ENCODE data around the gene ARAF.

The ARAF gene

DNA sequence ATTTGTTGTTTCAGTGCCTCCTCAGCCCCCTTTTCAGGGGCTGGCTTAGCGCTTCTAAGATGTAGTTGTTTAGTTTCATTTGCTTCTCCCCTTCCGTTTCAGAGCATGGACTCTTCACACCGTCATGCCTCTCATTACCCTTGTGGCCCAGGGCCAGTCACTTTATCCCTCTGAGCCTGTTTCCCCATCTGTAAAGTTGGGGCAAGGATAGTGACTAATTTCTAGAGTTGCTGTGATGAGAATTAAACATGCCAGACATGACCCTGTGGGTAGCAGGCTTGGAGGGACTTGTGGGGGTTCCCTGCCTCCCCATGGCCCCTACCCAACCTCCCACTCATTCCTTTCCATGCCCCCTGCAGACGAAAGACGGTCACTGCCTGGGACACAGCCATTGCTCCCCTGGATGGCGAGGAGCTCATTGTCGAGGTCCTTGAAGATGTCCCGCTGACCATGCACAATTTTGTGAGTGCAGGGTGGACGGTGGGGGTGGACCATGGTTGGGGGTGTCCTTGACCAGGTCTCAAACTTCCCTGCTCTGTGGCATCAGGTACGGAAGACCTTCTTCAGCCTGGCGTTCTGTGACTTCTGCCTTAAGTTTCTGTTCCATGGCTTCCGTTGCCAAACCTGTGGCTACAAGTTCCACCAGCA is 3.6 kb downstream of the ARAF start:
- no peak for DNase-seq (ENCODE audit: low spot score)

DNA sequence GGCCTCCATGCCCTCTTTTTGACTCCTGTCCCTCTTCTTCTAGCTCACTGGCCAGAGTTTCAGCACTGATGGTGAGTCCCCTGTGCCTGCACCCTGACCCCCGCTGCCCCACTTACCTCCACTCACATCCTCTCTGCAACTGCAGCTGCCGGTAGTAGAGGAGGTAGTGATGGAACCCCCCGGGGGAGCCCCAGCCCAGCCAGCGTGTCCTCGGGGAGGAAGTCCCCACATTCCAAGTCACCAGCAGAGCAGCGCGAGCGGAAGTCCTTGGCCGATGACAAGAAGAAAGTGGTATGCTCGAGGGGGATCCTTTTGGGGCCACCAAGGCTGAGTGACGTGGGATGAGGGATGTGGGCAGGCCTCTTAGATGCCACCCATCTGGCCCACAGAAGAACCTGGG is 5.8 kb downstream of the ARAF start:
- no peak for DNase-seq (ENCODE audit: low spot score)

DNA sequence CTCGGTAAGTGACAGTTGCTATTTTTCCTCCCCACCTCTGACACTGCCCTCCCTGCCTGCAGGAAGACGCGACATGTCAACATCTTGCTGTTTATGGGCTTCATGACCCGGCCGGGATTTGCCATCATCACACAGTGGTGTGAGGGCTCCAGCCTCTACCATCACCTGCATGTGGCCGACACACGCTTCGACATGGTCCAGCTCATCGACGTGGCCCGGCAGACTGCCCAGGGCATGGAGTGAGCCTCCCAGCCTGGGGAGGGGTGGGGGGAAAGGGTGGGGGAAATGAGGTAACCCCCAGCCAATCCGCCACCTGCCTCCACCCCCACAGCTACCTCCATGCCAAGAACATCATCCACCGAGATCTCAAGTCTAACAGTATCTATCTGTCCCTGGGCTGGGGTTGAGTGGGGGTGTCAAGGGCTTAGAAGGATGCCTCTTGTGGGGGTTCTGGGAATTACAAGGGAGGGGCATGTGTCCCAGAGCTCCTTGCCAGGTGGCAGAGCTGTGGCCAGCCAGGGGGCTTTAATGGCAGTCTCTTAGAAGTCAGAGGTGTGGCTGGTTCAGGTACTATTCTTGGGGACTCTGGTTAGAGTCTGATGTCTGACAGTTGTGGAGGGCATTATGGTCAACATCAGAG is 7.8 kb downstream of the ARAF start:
- DNase-seq (ENCODE audit: low spot score): no peak

DNA sequence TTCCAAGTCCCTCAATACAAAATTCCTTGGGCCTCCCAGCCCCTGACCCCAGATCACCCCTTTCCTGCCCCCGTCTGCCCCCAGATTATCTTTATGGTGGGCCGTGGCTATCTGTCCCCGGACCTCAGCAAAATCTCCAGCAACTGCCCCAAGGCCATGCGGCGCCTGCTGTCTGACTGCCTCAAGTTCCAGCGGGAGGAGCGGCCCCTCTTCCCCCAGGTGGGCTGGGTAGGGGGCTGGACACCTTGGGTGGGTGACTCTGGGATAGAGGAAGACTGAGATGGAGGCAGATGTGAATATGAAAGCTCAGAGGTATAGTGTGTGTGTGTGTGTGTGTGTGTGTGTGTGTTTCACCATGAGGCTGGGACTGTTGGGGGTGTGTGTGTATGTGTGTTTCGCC is 9.8 kb downstream of the ARAF start:
- no peak for DNase-seq (ENCODE audit: low spot score)

DNA sequence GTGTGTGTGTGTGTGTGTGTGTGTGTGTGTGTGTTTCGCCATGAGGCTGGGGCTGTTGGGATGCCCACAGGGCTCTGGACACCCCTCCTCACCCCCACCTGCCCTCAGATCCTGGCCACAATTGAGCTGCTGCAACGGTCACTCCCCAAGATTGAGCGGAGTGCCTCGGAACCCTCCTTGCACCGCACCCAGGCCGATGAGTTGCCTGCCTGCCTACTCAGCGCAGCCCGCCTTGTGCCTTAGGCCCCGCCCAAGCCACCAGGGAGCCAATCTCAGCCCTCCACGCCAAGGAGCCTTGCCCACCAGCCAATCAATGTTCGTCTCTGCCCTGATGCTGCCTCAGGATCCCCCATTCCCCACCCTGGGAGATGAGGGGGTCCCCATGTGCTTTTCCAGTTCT is 10.2 kb downstream of the ARAF start:
- no peak for DNase-seq (ENCODE audit: low spot score)

DNA sequence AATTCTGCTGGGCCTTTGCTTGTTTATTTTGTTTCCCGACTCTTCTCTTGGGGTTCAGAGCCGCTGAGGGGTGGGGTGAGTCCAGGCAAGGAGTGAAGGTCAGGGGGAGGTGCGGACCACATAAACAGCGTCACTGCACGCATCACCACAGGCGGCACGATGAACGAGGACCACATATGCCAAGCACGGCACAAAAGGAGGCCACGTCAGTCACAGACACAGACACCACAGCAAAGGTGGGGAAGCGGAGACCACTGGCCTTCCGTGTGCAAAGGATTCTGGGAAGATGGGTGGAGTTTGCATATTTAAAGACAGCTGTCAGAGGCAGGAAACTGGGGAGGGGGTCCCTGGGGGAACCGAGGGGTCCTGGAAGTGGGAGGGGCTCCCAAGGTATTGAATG is 10.9 kb downstream of the ARAF start:
- no peak for DNase-seq (ENCODE audit: low spot score)

DNA sequence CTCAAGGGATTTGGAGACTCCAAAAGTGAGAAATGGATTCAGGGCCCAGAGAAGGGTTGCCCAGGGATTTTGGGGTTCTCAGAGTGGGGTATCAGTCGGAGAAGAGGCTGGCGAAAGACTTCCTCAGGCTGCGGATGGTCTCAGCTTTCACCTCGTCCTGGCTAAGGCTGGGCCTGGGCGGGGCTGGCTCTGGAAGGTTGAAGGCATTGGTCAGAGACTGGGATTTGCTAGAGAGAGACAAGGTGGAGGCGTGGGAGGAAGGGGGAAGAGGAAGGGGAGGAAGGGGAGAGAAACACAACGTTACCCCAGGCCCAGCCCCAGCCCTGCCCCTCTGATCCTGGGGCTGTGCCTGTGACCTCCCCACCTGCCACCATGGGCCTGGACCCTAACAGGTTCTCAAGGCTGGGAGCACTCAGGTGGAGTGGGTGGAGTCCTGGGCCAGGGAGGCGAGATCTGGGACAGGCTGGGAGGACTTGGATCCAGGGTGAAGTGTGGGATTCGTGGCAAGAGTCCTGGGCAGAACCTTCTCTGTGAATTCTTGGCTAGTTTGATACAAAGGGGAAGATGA is 11.9 kb downstream of the ARAF start:
- no peak for DNase-seq (ENCODE audit: low spot score)

DNA sequence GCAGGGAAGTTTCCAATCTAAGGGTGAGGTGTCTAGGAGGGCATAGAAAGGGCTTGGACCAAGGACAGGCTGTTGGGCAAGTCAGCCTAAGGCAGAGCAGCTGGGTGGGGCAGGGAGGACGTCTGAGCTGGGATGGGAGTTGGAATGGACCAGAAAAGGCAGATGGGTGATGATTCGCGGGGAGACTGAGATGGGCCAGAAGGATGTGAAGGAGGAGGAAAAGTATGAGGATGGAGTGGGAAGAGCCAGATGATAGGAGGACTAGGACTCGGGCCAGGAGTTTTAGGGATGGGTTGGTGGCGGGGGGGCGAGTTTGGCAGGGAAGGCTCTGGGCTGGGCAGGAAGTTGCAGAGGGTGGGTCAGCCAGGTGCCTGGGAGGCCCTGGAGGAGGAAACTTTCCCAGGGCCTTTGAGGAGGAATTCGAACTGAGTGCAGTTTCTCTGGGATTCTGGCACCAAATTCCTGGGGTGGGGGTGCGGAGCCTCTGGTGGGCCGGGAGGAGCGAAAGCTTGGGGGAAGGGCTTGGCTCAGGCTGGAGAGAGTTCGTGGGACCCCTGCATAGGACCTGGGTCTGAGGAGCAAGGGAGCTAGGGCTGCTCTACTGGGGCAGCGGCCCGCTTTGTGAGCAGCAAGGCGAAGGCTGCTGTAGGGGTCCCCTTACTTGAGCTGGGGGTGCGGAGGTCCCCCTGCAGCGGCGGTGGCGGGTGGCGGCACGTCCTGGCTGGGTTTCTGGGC is 12.5 kb downstream of the ARAF start:
- no peak for DNase-seq (ENCODE audit: low spot score)

DNA sequence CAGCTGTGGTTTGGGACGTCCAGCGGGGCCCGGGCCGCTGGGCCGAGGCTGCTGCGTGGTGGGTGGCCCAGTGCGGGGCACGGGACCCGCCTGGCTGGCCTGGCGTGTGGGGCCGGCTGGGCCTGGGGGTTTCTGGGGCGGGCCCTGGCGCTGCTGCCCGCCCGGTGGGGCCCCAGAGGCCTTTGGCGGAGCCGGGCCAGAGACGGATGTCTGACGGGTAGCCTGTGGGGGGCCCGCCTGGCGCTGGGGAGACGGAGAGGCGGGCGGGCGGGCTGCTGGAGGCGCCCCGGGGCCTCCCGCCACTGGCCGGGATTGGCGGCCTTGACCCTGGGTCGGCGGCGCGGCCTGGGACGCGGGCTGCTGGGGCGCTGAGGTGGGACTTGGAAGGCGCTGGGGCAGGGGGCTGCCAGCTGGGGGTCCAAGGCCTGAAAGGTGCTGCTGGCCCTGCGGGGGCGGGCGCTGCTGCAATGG is 13.1 kb downstream of the ARAF start:
- DNase-seq (ENCODE audit: low spot score): no peak

DNA sequence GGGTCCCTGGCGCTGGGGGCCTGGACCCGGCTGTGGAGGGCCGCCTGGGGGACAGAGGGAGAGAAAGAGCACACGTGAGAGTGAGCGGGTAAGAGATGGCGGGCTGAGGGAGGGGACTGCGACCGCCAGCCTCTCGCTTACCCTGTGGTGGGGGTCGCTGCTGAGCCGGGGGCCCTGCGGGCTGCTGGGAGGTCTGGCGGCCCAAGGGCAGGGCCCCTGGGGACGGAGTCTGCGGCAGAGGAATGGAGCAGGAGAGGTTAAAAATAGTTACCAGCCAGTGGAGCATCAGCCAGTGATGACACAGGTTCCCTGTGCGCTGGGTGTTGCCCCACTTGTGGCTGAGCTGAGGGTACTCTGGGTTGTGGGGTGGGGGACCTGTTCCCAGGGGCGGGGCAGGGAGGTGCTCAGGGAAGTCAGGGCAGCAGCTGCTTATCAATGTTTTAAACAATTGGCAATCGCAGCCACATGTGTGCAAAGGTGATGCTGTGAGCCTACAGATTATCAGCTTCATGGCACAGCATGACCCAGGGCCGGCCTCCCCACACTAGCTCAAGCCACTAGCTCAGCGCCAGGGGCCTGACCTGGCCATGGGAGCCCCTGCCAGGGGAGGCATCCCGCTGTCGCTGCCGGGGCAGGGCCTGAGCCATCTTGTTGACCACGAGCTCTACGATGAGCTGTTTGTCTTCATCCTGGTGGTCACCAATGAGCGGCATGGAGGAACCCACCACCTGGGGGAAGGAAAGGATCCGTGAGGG is 13.7 kb downstream of the ARAF start:
- DNase-seq (ENCODE audit: low spot score): no peak

DNA sequence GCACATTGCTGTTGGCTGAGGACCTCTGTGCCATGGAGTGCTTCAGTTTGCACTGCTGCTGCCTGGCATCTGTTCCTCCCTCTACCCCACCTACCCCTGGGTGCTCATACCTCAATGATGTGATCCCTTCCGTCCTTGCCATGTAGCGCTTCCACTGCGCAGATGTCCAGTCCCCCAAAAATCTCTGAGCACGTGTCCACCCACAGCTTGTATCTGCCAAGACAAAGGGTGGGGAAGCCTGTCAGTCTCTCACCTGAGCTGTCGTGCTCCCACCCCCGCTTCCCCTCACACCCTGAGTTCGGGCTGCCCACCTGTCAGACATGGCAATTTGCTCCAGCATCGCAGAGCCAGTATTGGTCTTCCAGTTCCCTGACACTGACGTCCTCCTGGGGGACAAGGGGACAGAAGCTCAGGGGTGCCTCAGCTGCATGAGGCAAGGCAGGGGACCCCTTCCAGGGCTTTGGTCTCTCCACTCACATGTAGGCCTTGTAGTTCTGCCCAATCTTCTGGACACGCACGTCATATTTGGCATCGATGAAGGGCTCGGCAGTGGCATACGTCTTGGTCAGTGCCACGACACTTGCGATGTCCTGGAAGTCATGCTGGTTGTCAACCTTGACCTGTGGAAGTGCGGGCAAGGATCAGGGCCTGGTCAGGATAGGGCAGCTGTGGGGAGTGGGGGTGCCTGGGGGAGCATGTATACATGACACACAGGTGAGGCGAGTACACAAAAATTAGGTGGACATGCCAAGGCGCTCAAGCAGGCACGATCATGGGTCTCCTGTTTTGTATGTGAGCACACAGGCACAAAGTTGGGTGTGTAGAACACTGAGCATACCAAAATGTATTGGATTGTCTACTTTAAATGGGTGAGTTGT is 15.3 kb downstream of the ARAF start:
- no peak for DNase-seq (ENCODE audit: low spot score)

DNA sequence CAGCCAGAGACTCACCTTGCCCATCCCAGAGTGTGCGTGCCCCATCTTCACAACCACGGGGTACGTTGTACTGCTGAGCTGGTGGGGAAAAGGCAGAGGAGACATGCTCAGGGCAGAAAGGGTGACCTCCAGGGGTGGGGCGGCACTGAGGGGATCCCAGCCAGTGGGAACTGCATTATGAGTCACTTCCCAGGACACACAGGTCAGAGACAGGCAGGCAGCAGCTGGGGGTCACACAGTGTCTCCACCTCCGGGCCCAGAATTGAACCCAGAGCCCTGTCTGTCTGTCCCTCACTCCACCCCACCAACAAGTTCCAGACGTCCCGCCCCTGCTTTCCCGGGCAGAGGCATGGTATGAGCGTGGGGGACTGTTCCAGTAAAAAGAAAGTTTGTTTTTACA is 16.4 kb downstream of the ARAF start:
- no peak for DNase-seq (ENCODE audit: low spot score)

DNA sequence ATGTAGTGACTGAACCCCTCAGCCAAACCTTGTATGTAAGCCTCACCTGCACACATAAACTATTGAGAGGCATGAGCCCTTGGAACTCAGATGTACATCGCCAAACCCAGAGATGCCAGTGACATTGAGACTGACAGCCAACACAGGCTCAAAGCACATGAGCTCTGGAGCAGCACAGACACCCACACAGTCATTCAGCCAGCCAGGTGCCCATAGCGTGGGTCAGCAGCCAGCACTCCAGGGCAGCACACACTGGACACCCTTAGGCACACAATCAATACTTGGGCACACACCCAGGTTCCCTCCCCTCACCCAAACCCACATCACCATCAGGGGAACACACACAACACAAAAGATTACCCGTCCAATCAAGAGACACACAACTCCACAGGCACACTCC is 16.9 kb downstream of the ARAF start:
- DNase-seq (ENCODE audit: low spot score): no peak

DNA sequence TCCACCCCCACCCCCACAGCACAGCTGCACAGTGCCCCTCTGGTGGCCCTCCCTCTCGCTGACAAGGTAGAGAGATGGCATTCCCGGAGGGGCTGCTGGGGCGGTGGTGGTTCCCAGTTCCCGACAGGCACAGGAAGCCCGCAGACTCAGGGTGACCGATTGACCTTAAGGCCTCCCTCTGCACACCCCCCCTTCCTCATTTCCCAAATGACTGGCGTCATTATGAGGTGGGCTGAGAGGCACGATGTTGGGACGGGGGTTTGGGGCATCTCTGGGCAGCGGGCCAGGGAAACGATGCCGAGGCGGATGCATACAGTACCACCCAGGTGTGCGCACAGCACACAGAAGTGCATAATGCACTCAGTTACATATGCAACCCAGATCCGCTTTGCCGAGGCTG is 17.7 kb downstream of the ARAF start:
- DNase-seq (ENCODE audit: low spot score): no peak

DNA sequence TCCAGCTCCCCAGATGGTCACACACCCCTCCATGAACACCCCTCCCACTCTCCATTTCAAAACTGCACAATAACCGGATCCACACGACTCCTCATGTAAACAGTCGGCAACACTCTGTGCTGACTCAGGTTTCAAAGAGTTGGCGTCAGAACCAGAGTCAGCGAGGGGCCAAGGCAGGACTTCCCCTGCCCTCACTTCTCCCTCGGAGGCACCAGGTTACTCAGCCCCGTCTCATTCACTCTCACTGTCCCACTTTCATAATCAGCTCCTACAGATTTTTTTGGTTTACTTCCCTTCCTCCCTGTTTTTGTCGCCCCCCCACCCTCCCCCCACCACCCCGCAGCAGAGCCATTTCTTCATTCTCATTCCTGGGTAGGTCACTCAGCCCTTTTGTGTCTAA is 18.5 kb downstream of the ARAF start:
- no peak for DNase-seq (ENCODE audit: low spot score)

DNA sequence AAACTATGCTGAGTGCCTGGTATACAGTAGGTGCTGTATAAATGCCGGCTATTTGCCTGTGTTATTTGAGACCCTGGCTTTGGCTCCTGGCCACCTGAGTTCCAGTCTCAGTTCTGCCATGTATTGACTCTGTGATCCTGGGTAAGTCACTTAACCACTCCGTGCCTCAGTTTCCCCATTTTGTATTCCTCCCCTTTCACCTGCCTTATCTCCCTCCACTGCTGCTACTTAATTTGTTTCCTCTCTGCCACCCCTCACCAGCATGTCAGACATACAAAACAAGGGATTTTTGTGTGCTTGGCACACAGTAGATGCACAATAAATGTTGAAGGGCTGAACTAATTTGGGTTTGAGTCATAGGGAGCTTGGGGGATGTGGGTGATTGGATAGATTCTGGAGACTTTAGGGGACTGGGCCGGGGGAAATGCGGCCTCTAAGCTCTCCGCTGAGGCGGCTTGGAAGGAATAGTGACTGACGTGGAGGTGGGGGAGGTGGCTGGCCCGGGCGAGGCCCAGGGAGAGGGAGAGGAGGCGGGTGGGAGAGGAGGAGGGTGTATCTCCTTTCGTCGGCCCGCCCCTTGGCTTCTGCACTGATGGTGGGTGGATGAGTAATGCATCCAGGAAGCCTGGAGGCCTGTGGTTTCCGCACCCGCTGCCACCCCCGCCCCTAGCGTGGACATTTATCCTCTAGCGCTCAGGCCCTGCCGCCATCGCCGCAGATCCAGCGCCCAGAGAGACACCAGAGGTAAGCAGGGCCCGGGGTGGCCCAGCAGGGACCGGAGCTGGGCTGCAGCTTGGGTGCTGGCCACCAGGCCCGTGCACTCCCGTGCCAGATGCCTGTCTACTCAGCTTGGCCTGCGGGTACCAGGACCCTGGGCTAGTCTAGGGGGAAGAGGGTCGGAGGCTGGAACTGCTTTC is 21.0 kb downstream of the ARAF start, which contains the start of gene TIMP1:
TIMP1 (plus strand) TSS at position 706 of the 917 bp plus-strand sequence. CDS start 980 bp downstream, outside the sequence.
- no peak for DNase-seq (ENCODE audit: low spot score)

DNA sequence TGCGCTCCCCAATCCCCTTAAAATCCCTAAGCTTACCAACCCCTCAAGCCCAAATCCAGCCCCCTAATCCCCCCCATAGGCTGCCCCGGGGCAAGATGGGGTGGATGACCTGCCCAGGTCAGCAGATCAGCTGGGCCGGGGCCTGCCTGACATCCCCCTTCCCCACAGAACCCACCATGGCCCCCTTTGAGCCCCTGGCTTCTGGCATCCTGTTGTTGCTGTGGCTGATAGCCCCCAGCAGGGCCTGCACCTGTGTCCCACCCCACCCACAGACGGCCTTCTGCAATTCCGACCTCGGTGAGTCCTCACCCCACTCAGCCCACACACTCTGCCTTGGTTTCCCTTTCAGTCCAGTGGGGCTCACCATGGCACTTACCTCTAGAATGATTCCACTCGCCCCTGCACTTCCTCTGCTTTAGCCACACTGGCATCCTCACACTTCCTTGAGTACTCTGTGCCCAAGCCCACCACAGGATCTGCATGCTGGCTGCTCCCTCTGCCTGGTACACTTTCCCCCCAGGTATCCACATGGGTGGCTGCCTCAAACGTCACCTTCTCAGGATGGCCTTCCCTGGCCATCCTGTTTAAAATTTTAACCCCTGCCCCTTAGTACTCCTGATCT is 22.3 kb downstream of the ARAF start:
- no peak for DNase-seq (ENCODE audit: low spot score)

DNA sequence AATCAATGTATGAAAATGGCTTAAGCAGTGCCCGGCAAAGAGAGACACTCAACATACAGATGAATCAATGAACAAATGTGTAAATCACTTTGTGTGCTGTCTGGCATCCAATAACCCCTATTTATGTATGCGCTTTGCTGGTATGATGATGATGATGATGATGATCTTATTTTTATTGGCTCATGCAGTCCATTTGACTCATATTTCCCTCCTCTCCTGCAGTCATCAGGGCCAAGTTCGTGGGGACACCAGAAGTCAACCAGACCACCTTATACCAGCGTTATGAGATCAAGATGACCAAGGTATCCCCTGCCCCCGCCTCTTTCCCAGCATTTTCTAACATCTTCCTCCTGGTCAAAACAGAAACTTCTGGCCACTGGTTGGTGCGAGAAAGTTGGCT is 23.7 kb downstream of the ARAF start:
- DNase-seq (ENCODE audit: low spot score): no peak

DNA sequence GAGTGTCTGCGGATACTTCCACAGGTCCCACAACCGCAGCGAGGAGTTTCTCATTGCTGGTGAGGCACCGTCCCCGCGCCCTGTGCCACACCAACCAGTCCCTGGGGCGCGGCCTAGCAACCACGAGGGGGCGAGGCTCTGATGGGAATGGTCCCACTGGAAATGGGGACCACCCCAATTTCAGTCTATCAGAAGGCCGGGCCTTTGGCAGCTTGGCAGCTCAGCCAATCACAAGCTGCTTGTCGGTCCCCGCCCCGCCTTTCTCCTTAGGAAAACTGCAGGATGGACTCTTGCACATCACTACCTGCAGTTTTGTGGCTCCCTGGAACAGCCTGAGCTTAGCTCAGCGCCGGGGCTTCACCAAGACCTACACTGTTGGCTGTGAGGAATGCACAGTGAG is 24.3 kb downstream of the ARAF start:
- no peak for DNase-seq (ENCODE audit: low spot score)

All from putamen (tissue), 1 donor.